GM12874 (cell line): ENCODE data around the gene PPP3CA.

Experiments used
- TF ChIP-seq, protein P1 (sequence below): IDR thresholded peaks from 2 replicates; pipeline ENCODE4 v1.5.1; 2011; ENCODE audit warnings: low read depth, mild to moderate bottlenecking, control low read depth, low read length, moderate library complexity; ENCODE audit not compliant: insufficient read depth

The PPP3CA gene

DNA sequence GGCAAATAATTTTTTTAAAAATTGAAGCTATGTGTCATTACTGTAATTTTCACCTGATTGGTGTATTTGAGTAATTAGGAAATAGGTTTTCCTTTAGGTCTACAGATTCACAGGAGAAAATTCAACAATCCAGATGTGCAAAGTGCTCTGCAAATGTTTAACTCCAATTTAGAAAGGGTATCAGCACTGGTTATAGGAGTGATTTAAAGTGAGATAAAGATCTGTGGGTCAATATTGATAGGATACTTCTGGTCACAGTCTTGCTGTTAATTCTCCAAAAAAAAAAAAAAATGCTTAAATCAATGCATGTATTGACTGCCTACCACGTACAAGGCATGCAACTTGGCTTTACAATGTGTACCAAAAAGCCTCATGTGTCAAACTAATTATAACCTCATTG, 271.3 kb downstream of the PPP3CA start:
- TF ChIP-seq, protein P1, sequence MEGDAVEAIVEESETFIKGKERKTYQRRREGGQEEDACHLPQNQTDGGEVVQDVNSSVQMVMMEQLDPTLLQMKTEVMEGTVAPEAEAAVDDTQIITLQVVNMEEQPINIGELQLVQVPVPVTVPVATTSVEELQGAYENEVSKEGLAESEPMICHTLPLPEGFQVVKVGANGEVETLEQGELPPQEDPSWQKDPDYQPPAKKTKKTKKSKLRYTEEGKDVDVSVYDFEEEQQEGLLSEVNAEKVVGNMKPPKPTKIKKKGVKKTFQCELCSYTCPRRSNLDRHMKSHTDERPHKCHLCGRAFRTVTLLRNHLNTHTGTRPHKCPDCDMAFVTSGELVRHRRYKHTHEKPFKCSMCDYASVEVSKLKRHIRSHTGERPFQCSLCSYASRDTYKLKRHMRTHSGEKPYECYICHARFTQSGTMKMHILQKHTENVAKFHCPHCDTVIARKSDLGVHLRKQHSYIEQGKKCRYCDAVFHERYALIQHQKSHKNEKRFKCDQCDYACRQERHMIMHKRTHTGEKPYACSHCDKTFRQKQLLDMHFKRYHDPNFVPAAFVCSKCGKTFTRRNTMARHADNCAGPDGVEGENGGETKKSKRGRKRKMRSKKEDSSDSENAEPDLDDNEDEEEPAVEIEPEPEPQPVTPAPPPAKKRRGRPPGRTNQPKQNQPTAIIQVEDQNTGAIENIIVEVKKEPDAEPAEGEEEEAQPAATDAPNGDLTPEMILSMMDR, result no peak

DNA sequence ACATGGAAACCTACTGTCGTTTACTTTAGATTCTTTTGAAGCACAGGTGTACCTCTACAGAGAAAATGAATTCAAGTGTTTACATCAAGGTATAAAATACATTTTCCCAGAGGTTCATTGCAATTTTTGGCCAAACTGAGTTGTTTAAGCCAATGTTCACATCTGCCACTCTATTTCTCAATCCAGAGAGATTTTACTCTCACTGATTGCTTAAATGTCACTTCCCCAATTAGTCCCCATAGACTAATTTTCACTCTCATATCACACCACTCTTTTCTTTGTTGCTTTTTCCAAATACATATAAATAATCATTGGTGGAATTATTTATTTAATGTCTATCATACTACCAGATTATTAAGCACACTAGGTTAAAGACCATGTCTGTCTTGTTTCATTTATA, 271.8 kb downstream of the PPP3CA start:
- TF ChIP-seq, protein P1, result no peak

- TF ChIP-seq, protein P1, result no peak
Measured at GRCh38 chr4:101074326-101074725, 273.0 kb downstream of the PPP3CA start.

- TF ChIP-seq, protein P1, result no peak
Measured at GRCh38 chr4:101071241-101071640, 276.1 kb downstream of the PPP3CA start.

DNA sequence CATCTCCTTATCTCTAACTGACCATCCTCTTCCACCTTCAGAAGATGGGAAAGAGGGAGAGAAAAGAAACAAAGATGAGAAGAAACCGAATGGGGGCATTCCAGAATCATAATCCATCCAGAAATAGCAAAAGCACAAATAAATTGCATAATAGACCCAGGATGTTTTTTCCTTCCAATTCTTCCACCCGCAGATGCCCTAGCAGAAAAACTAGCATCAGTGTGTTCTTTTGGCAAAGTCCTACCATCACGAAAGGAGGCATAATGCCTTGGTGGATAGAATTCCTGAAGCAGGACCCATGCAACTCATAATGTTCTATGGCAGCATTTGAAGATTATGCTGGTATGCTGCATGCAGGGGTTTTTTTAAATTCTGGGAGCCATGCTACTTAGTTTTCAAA, 279.2 kb downstream of the PPP3CA start:
- TF ChIP-seq, protein P1, result no peak

- TF ChIP-seq, protein P1, result no peak
Measured at GRCh38 chr4:101067383-101067782, 279.9 kb downstream of the PPP3CA start.

- TF ChIP-seq, protein P1, result no peak
Measured at GRCh38 chr4:101066626-101067170, 280.6 kb downstream of the PPP3CA start.

GRCh38 chr4:101065935-101066485, 281.3 kb downstream of the PPP3CA start:
- TF ChIP-seq, protein P1, result no peak
